Uterus (tissue), 2 donors: ENCODE measurements around the gene PPARA.

Experiments used
- CTCF ChIP-seq, 4 experiments: fragments of 200-600 bp in 2 of 4; fragments of 450-650 bp in 2 of 4; sonication (generic) in 2 of 4; IDR thresholded peaks; one replicate each; pipeline ENCODE4 v1.5.1; 2016 to 2019; ENCODE audit warnings: antibody characterized with exemption in 4 of 4, mild to moderate bottlenecking in 2 of 4, moderate library complexity in 1 of 4
- POLR2A ChIP-seq, 2 donors: fragments of 450-650 bp; IDR thresholded peaks; one replicate each; pipeline ENCODE4 v1.6.1; 2016; ENCODE audit warnings: antibody characterized with exemption in 2 of 2, mild to moderate bottlenecking in 1 of 2, moderate library complexity in 1 of 2

- TF ChIP-seq CTCF (IDR thresholded peaks at IDR 0.05) (no peak), POLR2A (IDR thresholded peaks at IDR 0.05) (no peak)
Measured at GRCh38 chr22:46230262-46230901, 80.1 kb downstream of the PPARA start.
